ENCODE results near the gene SCFD2. TPM values are rescaled to one million over a fixed set of nuclear protein-coding genes. Genes with fewer than 3 reads are reported as not detected.

Gene SCFD2
- total and polyA plus RNA-seq, 7 donors: 5.8 to 13.3 (median 11.2) TPM

DNA sequence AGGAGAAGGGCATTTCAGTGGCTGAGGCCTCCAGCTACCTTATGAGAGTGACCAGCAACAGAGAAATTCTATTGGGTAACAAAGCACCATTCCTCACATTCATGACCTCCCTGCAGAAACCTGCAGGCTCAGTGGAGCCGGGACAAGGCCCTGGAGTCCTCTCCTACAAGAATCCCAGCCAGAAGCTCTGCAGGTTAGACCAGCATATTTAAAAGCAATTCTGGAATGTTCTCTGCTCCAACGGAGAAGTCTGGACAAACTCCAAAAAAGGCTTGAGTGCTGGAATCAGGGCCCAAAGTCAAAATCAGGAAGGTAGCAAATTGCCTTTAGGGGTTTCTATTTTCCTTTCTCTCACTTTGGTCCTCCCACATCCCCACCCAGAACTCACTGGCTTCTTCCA lies 202.9 kb downstream of the SCFD2 start:
- DNase-seq (no peak), ATAC-seq (no peak)
- intact Hi-C loops (cut with DNase I): no loop called here
- Histone ChIP-seq H3K27ac (no peak overlapping the region), H3K27me3 (ENCODE audit: insufficient read depth in 3 of 3, low read length in 2 of 3) (no peaks in the 10 kb centered on the region), H3K4me1 (no peaks in the 10 kb centered on the region), H3K9me3 (no peaks in the 10 kb centered on the region), H3K4me3 (no peak overlapping the region), H3K36me3 (ENCODE audit: insufficient read depth in 1 of 2, low read depth in 1 of 2) (no peaks in the 10 kb centered on the region)
- 46 to 57% (median 53%) methylated on average over 2 of the region's 2 CpGs for WGBS, 3 donors
- TF ChIP-seq, protein P1, sequence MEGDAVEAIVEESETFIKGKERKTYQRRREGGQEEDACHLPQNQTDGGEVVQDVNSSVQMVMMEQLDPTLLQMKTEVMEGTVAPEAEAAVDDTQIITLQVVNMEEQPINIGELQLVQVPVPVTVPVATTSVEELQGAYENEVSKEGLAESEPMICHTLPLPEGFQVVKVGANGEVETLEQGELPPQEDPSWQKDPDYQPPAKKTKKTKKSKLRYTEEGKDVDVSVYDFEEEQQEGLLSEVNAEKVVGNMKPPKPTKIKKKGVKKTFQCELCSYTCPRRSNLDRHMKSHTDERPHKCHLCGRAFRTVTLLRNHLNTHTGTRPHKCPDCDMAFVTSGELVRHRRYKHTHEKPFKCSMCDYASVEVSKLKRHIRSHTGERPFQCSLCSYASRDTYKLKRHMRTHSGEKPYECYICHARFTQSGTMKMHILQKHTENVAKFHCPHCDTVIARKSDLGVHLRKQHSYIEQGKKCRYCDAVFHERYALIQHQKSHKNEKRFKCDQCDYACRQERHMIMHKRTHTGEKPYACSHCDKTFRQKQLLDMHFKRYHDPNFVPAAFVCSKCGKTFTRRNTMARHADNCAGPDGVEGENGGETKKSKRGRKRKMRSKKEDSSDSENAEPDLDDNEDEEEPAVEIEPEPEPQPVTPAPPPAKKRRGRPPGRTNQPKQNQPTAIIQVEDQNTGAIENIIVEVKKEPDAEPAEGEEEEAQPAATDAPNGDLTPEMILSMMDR (IDR thresholded peaks at IDR 0.05): no peak

DNA sequence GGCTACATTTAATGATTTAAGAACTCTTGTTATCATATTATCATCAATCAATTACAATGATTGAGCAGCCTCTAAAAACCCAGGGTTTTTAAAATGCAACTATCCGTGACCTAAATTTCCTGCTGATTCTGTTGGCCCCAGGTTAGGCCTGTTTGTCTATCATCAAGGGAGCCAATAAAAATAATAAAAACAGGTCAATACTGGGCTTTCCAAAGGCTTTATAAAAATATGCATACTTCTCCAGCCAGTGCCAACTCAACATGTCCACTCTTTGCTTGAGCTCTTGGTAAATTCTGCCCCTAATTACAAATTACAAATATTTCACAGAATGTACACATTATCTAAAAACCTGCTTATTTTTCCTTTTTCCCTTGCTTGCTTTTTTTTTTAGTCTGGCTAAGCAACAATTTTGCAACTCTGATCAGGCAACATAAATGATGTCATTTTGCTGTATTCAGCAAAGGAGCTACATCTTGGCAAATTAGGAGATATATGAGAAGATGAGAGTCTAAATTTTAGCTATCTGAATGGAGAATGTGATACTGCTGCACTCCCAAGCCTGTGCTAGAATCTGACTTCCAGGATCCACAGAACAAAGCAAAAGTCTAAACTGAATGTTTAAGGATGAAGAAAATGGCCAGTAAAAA lies 204.0 kb downstream of the SCFD2 start:
- H3K36me3 ChIP-seq (ENCODE audit: insufficient read depth in 1 of 2, low read depth in 1 of 2): no peaks in the 10 kb centered on the region
- intact Hi-C loops (cut with DNase I): no loop called here
- no peaks in the 10 kb centered on the region for H3K27me3 ChIP-seq (ENCODE audit: insufficient read depth in 3 of 3, low read length in 2 of 3)
- ATAC-seq (no peak), DNase-seq (no peak)
- no peak overlapping the region for H3K4me3 ChIP-seq
- 67 to 73% (median 68%) methylated on average over 1 of the region's 1 CpG for WGBS, 3 donors
- TF ChIP-seq, protein P1 (IDR thresholded peaks at IDR 0.05): no peak
- H3K4me1 ChIP-seq: no peaks in the 10 kb centered on the region
- H3K9me3 ChIP-seq: no peaks in the 10 kb centered on the region
- H3K27ac ChIP-seq: no peak overlapping the region

DNA sequence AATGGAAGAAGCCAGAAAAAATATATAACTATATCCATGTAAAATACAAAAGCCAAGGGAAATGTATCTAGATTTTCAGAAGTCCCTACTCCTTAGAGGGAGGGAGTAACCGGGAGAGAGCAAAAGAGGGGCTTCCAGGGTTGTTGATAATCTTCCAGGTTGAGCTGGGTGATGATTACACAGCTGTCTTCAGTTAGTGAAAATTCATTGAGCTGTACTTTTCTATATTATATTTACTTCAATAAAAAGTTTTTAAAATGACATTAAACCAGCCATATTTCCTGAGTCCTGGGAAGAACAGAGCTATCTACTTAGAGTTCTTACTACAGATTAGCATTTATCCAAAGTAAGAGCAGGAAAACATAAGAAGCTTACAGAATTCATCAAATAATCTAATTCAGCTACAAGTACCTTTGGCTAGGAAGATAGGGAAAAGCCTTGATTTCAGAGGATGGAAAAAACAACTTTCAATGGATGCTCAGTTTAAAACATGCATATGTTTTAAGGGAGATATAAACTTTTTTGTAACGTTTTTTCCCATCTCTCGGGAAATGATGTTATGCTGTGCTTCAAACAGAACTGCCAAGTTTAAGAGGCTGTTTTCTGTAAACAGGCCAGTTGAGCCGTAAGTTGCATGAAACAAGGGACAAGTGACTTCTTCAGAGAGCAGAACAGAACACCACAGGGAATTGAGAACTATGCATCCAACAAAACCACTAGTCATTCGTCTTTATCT lies 204.6 kb downstream of the SCFD2 start:
- WGBS, 3 donors: 47 to 64% (median 48%) methylated on average over 5 of the region's 5 CpGs
- DNase-seq: no peak
- no peaks in the 10 kb centered on the region for H3K36me3 ChIP-seq (ENCODE audit: insufficient read depth in 1 of 2, low read depth in 1 of 2)
- no peaks in the 10 kb centered on the region for H3K4me1 ChIP-seq
- intact Hi-C loops (cut with DNase I): no loop called here
- H3K9me3 ChIP-seq: no peaks in the 10 kb centered on the region
- no peak overlapping the region for H3K4me3 ChIP-seq
- no peak overlapping the region for H3K27ac ChIP-seq
- H3K27me3 ChIP-seq (ENCODE audit: insufficient read depth in 3 of 3, low read length in 2 of 3): no peaks in the 10 kb centered on the region
- TF ChIP-seq, protein P1 (IDR thresholded peaks at IDR 0.05): no peak
- no peak for ATAC-seq

DNA sequence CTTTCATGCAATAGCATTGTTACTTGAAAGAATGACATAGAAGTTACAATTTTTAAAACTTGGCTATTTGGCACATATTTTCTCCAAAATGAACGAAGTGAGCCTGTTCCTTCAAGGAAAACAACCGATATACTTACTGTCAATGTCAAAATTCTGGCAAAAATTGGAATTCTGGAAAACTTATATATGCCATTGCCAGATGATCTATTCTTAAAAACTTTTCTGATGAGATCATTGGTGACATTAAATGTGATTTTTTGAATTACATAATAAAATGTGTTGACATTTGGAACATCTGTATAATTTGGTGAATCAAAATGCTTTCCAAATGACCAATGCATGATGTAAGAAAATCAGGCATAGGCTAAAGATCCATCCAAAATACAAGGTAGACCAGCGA lies 209.0 kb downstream of the SCFD2 start:
- 57 to 80% (median 63%) methylated on average over 3 of the region's 3 CpGs for WGBS, 3 donors
- ATAC-seq (no peak), DNase-seq (no peak)
- TF ChIP-seq, protein P1 (IDR thresholded peaks at IDR 0.05): no peak
- Histone ChIP-seq H3K36me3 (ENCODE audit: insufficient read depth in 1 of 2, low read depth in 1 of 2) (no peaks in the 10 kb centered on the region), H3K9me3 (no peaks in the 10 kb centered on the region), H3K4me1 (no peaks in the 10 kb centered on the region), H3K27me3 (ENCODE audit: insufficient read depth in 3 of 3, low read length in 2 of 3) (no peaks in the 10 kb centered on the region), H3K4me3 (no peak overlapping the region), H3K27ac (no peak overlapping the region)
- intact Hi-C loops (cut with DNase I): no loop called here
